ENCODE measurements around the gene ADD3.
"Not testable (repeated sequence)": the region's sequence is repeated elsewhere in the genome, so short reads cannot be mapped to it uniquely, and the experiment has no call there.

Gene ADD3

GRCh38 chr10:110101464-110102144 lies 93.8 kb downstream of the ADD3 start:
- no peak for DNase-seq (ENCODE audit: low read depth in 1 of 2, low spot score in 1 of 2)

DNA sequence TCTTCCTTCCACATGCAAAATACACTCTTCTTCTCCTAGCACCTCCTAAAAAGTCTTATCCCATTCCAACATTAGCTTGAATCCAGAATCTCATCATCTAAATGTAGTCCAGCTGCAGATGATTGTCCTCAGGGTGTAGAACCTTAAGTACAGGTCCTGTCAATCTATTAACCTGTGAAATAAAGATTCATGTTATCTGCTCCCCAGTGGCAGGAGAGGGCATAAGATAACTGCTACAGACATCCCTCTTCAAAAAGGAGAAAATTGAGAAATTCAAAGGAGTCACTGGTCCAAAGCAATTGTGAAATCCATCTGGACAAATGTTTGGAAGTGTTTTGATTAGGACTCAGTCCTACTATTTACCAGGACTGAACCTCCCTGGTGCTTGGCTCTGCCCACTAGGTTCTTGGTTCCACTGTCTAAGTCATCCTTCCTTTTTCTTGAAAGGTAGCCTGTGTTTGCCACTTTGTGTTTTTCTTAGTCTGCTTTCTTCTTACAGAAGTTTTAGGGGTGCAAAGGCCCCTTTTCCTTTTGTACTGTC lies 96.2 kb downstream of the ADD3 start:
- DNase-seq (ENCODE audit: low read depth in 1 of 2, low spot score in 1 of 2), result no peak

GRCh38 chr10:110105873-110106272 lies 98.1 kb downstream of the ADD3 start:
- DNase-seq (ENCODE audit: low read depth in 1 of 2, low spot score in 1 of 2), result no peak

- no peak for DNase-seq (ENCODE audit: low read depth in 1 of 2, low spot score in 1 of 2)
Observed at GRCh38 chr10:110107430-110107829, 99.6 kb downstream of the ADD3 start.

- no peak for DNase-seq (ENCODE audit: low read depth in 1 of 2, low spot score in 1 of 2)
Observed at GRCh38 chr10:110107887-110108286, 100.1 kb downstream of the ADD3 start.

DNA sequence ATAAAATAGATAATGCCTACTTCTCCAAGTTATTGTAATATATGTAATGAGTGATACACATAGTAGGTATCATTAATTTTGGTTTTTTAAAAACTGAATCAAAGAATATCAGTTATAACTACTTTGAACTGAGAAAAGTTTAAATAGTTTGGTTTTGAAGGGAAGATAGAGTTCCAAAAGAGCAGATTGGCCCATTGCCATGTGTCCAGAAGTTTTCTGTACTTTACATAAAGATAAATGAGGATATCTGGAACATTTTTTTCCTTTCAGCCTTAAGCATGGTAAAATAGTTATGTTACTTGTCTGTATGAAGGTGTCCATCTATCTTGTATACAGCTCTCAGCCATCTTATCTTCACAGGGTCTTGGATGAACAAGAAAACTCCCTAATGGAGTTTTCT lies 101.7 kb downstream of the ADD3 start:
- DNase-seq (ENCODE audit: low read depth in 1 of 2, low spot score in 1 of 2), result no peak

- no peak for DNase-seq (ENCODE audit: low read depth in 1 of 2, low spot score in 1 of 2)
Observed at GRCh38 chr10:110110338-110110737, 102.6 kb downstream of the ADD3 start.

- no peak for DNase-seq (ENCODE audit: low read depth in 1 of 2, low spot score in 1 of 2)
Observed at GRCh38 chr10:110113670-110114337, 106.0 kb downstream of the ADD3 start.

- DNase-seq (ENCODE audit: low read depth in 1 of 2, low spot score in 1 of 2), result not testable (repeated sequence)
Observed at GRCh38 chr10:110114668-110115067, 106.9 kb downstream of the ADD3 start.

DNA sequence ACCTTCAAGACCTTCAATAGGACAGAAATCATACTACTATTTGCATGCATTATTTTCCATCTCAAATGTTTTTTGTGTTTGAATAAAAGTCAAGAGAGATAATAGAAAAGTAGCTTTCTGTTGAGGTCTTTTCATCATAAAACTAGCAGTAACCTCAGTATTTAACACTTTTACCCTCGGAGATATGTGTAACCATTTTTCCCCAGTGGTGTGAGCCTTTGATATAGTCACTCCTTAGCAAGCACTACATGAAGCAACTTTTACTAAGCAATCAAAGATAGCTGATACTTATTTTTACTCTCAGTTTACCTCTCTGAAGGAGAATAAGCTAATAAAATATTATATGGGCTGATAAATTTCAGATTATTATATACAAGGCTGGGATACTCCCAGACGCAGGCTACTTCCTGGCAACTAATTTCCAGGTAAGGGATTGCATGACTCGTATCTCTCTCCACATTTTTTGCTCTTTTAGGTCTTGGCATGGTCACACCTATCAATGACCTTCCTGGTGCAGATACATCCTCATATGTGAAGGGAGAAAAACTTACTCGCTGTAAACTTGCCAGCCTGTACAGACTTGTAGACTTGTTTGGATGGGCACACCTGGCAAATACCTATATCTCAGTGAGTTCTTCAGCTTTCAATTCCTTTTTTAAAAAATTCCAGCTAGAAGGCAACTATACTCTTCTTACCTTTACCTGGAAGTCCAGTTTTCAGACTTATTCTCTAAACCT lies 108.2 kb downstream of the ADD3 start:
- no peak for DNase-seq (ENCODE audit: low read depth in 1 of 2, low spot score in 1 of 2)

- no peak for DNase-seq (ENCODE audit: low read depth in 1 of 2, low spot score in 1 of 2)
Observed at GRCh38 chr10:110118891-110119621, 111.3 kb downstream of the ADD3 start.

- no peak for DNase-seq (ENCODE audit: low read depth in 1 of 2, low spot score in 1 of 2)
Observed at GRCh38 chr10:110123594-110123993, 115.8 kb downstream of the ADD3 start.

GRCh38 chr10:110129490-110129889 lies 121.7 kb downstream of the ADD3 start:
- DNase-seq (ENCODE audit: low read depth in 1 of 2, low spot score in 1 of 2), result no peak

DNA sequence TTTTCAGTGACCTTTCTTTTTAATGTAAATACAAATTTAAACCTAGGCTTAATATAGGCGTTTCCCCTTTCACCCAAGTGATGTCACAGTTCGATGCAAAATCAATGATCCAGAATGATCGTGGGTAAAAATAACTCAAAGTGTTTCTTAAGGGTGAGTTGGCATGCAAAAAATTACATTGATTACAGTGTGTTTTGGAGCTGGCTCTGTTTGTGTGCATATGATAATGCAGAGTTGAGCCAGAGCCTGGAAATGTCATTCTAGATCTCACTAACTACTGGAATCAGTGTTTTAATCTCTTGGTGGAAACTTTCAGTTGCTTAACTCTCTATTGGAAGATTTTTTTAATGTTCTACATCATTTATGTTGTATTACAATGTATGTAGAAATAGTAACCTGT lies 127.1 kb downstream of the ADD3 start:
- no peak for DNase-seq (ENCODE audit: low read depth in 1 of 2, low spot score in 1 of 2)

DNA sequence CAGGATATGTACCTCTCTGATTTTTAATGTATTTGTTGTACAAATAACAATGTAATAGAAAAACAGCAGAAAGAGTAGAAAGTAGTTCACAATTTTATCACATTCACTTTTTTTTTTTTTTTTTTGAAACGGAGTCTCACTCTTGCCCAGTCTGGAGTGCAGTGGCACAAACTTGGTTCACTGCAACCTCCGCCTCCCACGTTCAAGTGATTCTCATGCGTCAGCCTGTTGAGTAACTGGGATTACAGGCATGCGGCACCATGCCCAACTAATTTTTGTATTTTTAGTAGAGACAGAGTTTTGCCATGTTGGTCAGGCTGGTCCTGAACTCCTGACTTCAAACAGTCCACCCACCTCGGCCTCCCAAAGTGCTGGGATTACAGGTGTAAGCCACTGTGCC lies 128.1 kb downstream of the ADD3 start:
- DNase-seq (ENCODE audit: low read depth in 1 of 2, low spot score in 1 of 2), result not testable (repeated sequence)

DNA sequence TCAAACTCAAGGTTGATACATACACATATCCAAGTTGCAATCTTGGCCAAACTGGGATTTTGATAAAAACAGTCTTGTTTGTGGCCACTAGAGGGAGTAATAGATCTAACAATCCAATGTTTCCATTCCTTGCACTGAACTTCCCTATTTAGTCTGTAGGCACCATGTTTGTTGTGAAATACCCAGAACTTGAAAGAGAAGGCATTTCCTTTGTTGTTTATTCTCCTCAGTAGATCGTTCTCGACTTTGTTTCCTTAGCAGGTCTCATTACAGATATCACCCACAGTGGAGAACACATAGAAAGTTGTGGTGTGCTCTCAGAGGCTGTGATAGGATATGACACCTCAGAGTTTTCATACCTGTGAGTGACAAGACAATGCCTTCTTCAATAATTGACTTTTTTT lies 129.4 kb downstream of the ADD3 start:
- no peak for DNase-seq (ENCODE audit: low read depth in 1 of 2, low spot score in 1 of 2)

GRCh38 chr10:110138197-110138812 lies 130.5 kb downstream of the ADD3 start:
- DNase-seq (ENCODE audit: low read depth in 1 of 2, low spot score in 1 of 2), result no peak

GRCh38 chr10:110141185-110141584 lies 133.4 kb downstream of the ADD3 start:
- DNase-seq (ENCODE audit: low read depth in 1 of 2, low spot score in 1 of 2), result no peak

DNA sequence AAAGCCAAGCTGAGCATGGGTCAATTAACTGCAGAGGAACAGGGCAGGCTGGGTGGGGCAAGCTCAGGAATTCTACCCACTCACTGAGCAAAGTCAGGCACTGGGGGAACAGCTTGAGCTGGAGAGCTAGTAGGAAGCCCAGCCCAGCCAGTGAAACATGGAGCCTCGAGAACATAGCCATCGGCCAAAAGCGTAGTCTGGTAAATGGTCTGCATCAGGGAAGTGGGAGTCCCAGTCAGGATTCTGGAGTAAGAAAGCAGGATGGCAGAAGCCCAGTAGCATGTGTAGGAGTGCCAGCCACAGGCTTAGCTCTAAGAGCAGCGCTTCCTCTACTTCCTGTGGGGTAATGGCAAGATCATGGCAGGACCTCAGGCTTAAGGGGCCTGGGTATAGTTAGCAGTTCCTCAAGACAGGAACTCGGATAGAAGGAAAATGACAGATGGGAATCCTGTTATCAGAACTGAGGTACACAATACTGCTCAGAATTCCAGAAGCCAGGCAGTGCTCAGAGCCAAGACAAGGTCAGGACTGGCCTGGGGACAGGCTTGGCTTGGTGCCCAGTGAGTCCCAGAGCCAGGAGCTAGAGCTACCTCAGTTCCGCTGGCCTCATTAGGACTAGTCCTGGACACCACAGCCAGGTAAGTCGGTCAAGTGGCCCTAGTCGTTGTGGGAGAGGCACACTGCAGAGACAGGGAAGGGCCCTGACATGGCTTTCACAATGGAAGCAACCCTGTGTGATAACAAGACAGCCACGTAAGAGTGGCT lies 134.3 kb downstream of the ADD3 start:
- DNase-seq (ENCODE audit: low read depth in 1 of 2, low spot score in 1 of 2), result no peak

DNA sequence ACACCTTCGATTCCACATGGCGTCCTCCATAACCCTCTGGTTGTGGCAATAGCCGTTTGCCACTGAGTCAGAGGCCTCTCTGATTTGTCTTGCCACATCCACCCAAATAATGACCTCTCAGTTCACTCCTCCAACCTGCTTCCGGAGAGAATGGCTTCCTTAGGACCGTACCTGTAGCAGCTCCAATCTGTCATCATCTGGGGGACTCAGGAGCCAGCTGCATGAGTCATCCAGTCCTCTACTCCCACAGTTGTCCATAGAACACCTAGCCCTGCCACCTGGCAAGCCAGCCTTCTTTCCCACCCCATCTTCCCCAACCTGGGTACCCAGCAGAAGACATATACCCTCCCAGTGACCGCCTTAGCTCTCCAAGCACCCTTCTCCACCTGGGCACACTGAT lies 135.2 kb downstream of the ADD3 start:
- no peak for DNase-seq (ENCODE audit: low read depth in 1 of 2, low spot score in 1 of 2)
